ENCODE data around the gene ASTN2. TPM values are rescaled to one million over a fixed set of nuclear protein-coding genes. Genes with fewer than 3 reads are reported as not detected.

Gene ASTN2
- total RNA-seq, 1 experiment from 2014 or later: 4.8 TPM

- RAD21 ChIA-PET (ENCODE audit: low non-redundant PET in 1 of 2, low total read pairs in 2 of 2, uncharacterized antibody in 2 of 2, unreplicated experiment in 2 of 2): no interaction called here
- no peak overlapping the region for H3K27ac ChIP-seq (ENCODE audit: low read depth, low read length)
- no peaks in the 10 kb centered on the region for H3K9me2 ChIP-seq (ENCODE audit: insufficient read depth)
- POLR2A ChIA-PET: no interaction called here
- no peak overlapping the region for H3K4me2 ChIP-seq (ENCODE audit: low read length)
- DNase-seq (ENCODE audit: low read depth, low spot score) (no peak), ATAC-seq (no peak)
- no peaks in the 10 kb centered on the region for H3K9me3 ChIP-seq (ENCODE audit: control insufficient read depth in 1 of 2, insufficient read depth in 1 of 2, low read depth in 1 of 2, low read length in 2 of 2)
- CTCF ChIA-PET: no interaction called here
- no peaks in the 10 kb centered on the region for H4K20me1 ChIP-seq (ENCODE audit: insufficient read depth)
- intact Hi-C loops (cut with micrococcal nuclease): no loop called here
- H3K4me1 ChIP-seq (ENCODE audit: control insufficient read depth in 1 of 2, insufficient read depth in 2 of 2, low read length in 2 of 2): no peaks in the 10 kb centered on the region
- no peaks in the 10 kb centered on the region for H3K36me3 ChIP-seq (ENCODE audit: control insufficient read depth in 1 of 2, insufficient read depth in 2 of 2, low read length in 2 of 2)
- no TSS peak for BruUV-seq (replicated peaks)
- no peak overlapping the region for H3K4me3 ChIP-seq (replicated peaks in 1 of 2; ENCODE audit: low read depth in 1 of 2, low read length in 2 of 2)
- H2AFZ ChIP-seq (ENCODE audit: low read depth, low read length, poor library complexity, severe bottlenecking): no peak overlapping the region
- no peak overlapping the region for H3K9ac ChIP-seq (ENCODE audit: low read length)
- H3K79me2 ChIP-seq (ENCODE audit: insufficient read depth, low read length): no peaks in the 10 kb centered on the region
- TF ChIP-seq EZH2phosphoT487 (IDR thresholded peaks at IDR 0.05; ENCODE audit: borderline replicate concordance): no peak
- no peak for TF ChIP-seq YY1 (IDR thresholded peaks at IDR 0.05; ENCODE audit: extremely low read depth, insufficient replicate concordance, low read depth, low read length)
- no peak for TF ChIP-seq CTCF (IDR thresholded peaks at IDR 0.05 in 2 of 3, conservative IDR thresholded peaks at IDR 0.05 in 1 of 3; ENCODE audit: borderline replicate concordance in 1 of 3, insufficient read depth in 1 of 3, low read depth in 2 of 3, low read length in 2 of 3)
- TF ChIP-seq EGR1 (IDR thresholded peaks at IDR 0.05; ENCODE audit: low read depth): no peak
- no peak for TF ChIP-seq SRF (IDR thresholded peaks at IDR 0.05; ENCODE audit: low read depth)
- no peak for TF ChIP-seq ZFX (IDR thresholded peaks at IDR 0.05)
- TF ChIP-seq FOSL1 (IDR thresholded peaks at IDR 0.05; ENCODE audit: low read depth): no peak
- TF ChIP-seq MAX (IDR thresholded peaks at IDR 0.05): no peak
- no peaks in the 10 kb centered on the region for H3K27me3 ChIP-seq (ENCODE audit: insufficient read depth, low read length)
These were observed 353.9 kb downstream of the ASTN2 start for GRCh38 chr9:117060963-117061362.

GRCh38 chr9:117050007-117050406 lies 364.9 kb downstream of the ASTN2 start:
- DNase-seq (ENCODE audit: low read depth, low spot score) (no peak), ATAC-seq (no peak)
- intact Hi-C loops (cut with micrococcal nuclease): no loop called here
- BruUV-seq (replicated peaks): no TSS peak
- Histone ChIP-seq H3K4me1 (ENCODE audit: control insufficient read depth in 1 of 2, insufficient read depth in 2 of 2, low read length in 2 of 2) (no peaks in the 10 kb centered on the region), H3K9me3 (ENCODE audit: control insufficient read depth in 1 of 2, insufficient read depth in 1 of 2, low read depth in 1 of 2, low read length in 2 of 2) (no peaks in the 10 kb centered on the region), H4K20me1 (ENCODE audit: insufficient read depth) (no peaks in the 10 kb centered on the region), H3K9ac (ENCODE audit: low read length) (no peak overlapping the region), H3K36me3 (ENCODE audit: control insufficient read depth in 1 of 2, insufficient read depth in 2 of 2, low read length in 2 of 2) (no peaks in the 10 kb centered on the region), H3K27ac (ENCODE audit: low read depth, low read length) (no peak overlapping the region), H3K4me3 (replicated peaks in 1 of 2; ENCODE audit: low read depth in 1 of 2, low read length in 2 of 2) (no peak overlapping the region), H3K79me2 (ENCODE audit: insufficient read depth, low read length) (no peaks in the 10 kb centered on the region), H3K27me3 (ENCODE audit: insufficient read depth, low read length) (no peaks in the 10 kb centered on the region), H2AFZ (ENCODE audit: low read depth, low read length, poor library complexity, severe bottlenecking) (no peak overlapping the region), H3K4me2 (ENCODE audit: low read length) (no peak overlapping the region), H3K9me2 (ENCODE audit: insufficient read depth) (no peaks in the 10 kb centered on the region)
- ChIA-PET CTCF (no interaction called here), RAD21 (ENCODE audit: low non-redundant PET in 1 of 2, low total read pairs in 2 of 2, uncharacterized antibody in 2 of 2, unreplicated experiment in 2 of 2) (no interaction called here), POLR2A (no interaction called here)
- TF ChIP-seq REST (IDR thresholded peaks at IDR 0.05; ENCODE audit: low read depth): no peak
- TF ChIP-seq ZFX (IDR thresholded peaks at IDR 0.05): no peak
- TF ChIP-seq EZH2phosphoT487 (IDR thresholded peaks at IDR 0.05; ENCODE audit: borderline replicate concordance): no peak
- TF ChIP-seq EZH2 (IDR thresholded peaks at IDR 0.05): no peak
- no peak for TF ChIP-seq CTCF (IDR thresholded peaks at IDR 0.05 in 2 of 3, conservative IDR thresholded peaks at IDR 0.05 in 1 of 3; ENCODE audit: borderline replicate concordance in 1 of 3, insufficient read depth in 1 of 3, low read depth in 2 of 3, low read length in 2 of 3)
